ENCODE results near the gene SNX2. TPM values are rescaled to one million over a fixed set of nuclear protein-coding genes. Genes with fewer than 3 reads are reported as not detected.

The SNX2 gene
- total RNA-seq, 4 donors from 2014 or later, result 27.3 to 337 (median 69.6) TPM

DNA sequence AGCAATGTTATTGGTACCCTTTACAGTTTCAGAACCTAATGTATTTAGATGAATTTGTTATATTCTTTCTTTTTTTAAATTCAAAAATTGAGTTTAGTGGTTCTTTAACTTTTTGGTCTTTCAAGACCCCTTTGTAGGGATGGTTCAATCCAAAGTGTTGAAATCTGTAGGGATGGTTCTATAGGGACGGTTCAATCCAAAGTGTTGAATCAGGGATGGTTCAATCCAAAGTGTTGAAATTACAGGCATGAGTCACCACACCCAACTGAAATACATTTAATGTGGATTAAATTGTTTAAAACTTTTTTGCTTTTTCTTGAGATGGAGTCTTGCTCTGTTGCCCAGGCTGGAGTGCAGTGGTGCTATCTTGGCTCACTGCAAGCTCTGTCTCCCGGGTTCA, 30.6 kb downstream of the SNX2 start:
- TF ChIP-seq, protein P1, sequence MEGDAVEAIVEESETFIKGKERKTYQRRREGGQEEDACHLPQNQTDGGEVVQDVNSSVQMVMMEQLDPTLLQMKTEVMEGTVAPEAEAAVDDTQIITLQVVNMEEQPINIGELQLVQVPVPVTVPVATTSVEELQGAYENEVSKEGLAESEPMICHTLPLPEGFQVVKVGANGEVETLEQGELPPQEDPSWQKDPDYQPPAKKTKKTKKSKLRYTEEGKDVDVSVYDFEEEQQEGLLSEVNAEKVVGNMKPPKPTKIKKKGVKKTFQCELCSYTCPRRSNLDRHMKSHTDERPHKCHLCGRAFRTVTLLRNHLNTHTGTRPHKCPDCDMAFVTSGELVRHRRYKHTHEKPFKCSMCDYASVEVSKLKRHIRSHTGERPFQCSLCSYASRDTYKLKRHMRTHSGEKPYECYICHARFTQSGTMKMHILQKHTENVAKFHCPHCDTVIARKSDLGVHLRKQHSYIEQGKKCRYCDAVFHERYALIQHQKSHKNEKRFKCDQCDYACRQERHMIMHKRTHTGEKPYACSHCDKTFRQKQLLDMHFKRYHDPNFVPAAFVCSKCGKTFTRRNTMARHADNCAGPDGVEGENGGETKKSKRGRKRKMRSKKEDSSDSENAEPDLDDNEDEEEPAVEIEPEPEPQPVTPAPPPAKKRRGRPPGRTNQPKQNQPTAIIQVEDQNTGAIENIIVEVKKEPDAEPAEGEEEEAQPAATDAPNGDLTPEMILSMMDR (IDR thresholded peaks at IDR 0.05), result no peak
- TF ChIP-seq POLR2AphosphoS5 (IDR thresholded peaks at IDR 0.05) (no peak), POLR2A (IDR thresholded peaks at IDR 0.05) (no peak), EP300 (IDR thresholded peaks at IDR 0.05; ENCODE audit: low read depth) (no peak)
- intact Hi-C loops (cut with DNase I; ENCODE audit: low total_unique reads) (no loop called here), in situ Hi-C loops (cut with MboI; ENCODE audit: low pct_ligation_motif_present in 1 of 4, low pct_unique_long_range_greater_than_20kb in 1 of 4, low sequenced_read_pairs in 3 of 4) (no loop called here)
- Histone ChIP-seq H3K27me3 (no peaks in the 10 kb centered on the region), H3K4me1 (no peaks in the 10 kb centered on the region), H3K36me3 (peaks cover 0 to 52% (median 12%) of the 10 kb centered on the region in 4 donors), H3K4me3 (no peak overlapping the region), H3K9me3 (no peaks in the 10 kb centered on the region), H3K27ac (no peak overlapping the region)
- DNase-seq, result no peak
- 83 to 97% methylated on average over 1 to 2 of the region's 2 CpGs for WGBS, 2 donors (ENCODE audit: low coverage in 1 of 2)

DNA sequence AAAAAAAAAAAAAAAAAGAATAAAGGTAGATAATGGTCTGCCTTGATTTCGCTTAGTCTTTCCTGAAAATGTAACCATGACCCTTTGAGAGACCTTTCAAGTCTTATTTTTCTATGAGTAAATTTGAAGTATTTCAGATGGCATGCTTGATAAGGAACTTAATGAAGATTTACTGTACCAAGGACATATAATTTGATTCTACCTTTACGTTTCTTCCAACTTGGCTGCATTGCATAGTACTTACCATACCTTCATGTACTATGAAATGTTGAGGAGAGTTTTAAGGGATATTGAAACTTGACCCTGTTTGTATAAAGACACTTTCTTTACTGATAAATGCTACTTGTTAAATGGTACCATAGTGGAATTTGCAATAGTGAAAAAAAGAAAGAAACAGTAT, 35.5 kb downstream of the SNX2 start:
- in situ Hi-C loops (cut with MboI; ENCODE audit: low pct_ligation_motif_present in 1 of 4, low pct_unique_long_range_greater_than_20kb in 1 of 4, low sequenced_read_pairs in 3 of 4) (no loop called here), intact Hi-C loops (cut with DNase I; ENCODE audit: low total_unique reads) (no loop called here)
- no peaks in the 10 kb centered on the region for H3K4me1 ChIP-seq
- H3K9me3 ChIP-seq, result no peaks in the 10 kb centered on the region
- H3K27ac ChIP-seq, result no peak overlapping the region
- H3K4me3 ChIP-seq, result no peak overlapping the region
- peaks cover 0 to 23% (median 6%) of the 10 kb centered on the region in 4 donors for H3K36me3 ChIP-seq
- TF ChIP-seq, protein P1 (IDR thresholded peaks at IDR 0.05), result no peak
- TF ChIP-seq POLR2AphosphoS5 (IDR thresholded peaks at IDR 0.05) (no peak), EP300 (IDR thresholded peaks at IDR 0.05; ENCODE audit: low read depth) (no peak), POLR2A (IDR thresholded peaks at IDR 0.05) (no peak)
- no peak for DNase-seq
- 85 to 90% methylated on average over 2 of the region's 2 CpGs for WGBS, 2 donors (ENCODE audit: low coverage in 1 of 2)
- no peaks in the 10 kb centered on the region for H3K27me3 ChIP-seq

DNA sequence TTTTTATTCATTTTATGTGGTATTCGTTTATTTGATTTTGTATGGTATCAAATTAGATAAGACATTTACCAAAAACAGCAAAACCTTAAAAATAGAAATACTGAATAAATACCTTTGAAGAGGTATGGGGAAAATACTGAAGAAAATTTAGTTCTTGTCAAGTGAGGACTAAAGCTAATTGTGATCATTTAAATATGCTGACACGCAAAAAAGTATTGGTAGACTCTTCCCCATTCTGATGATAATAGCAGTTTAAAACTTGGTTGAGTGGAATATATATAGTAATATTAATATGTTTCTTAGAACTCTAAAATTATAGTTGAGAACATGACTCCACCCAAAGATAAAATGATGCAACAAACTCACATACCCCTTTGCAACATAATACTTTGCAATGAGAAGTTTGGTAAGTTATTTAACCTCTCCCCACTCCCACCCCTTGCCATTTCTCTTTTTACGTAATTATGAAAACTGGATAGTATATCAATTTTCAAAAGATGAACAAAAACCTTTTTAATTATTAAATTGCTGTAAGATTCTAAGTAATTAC, 40.4 kb downstream of the SNX2 start:
- Histone ChIP-seq H3K4me1 (no peaks in the 10 kb centered on the region), H3K4me3 (no peak overlapping the region), H3K9me3 (no peaks in the 10 kb centered on the region), H3K27me3 (no peaks in the 10 kb centered on the region), H3K36me3 (peaks cover 0 to 35% (median 2%) of the 10 kb centered on the region in 4 donors), H3K27ac (no peak overlapping the region)
- no peak for DNase-seq
- WGBS, 2 donors (ENCODE audit: low coverage in 1 of 2), result 97 to 98% methylated on average over 3 of the region's 3 CpGs
- in situ Hi-C loops (cut with MboI; ENCODE audit: low pct_ligation_motif_present in 1 of 4, low pct_unique_long_range_greater_than_20kb in 1 of 4, low sequenced_read_pairs in 3 of 4) (no loop called here), intact Hi-C loops (cut with DNase I; ENCODE audit: low total_unique reads) (no loop called here)
- TF ChIP-seq EP300 (IDR thresholded peaks at IDR 0.05; ENCODE audit: low read depth) (no peak), POLR2AphosphoS5 (IDR thresholded peaks at IDR 0.05) (no peak), POLR2A (IDR thresholded peaks at IDR 0.05) (no peak)
- TF ChIP-seq, protein P1 (IDR thresholded peaks at IDR 0.05), result no peak

DNA sequence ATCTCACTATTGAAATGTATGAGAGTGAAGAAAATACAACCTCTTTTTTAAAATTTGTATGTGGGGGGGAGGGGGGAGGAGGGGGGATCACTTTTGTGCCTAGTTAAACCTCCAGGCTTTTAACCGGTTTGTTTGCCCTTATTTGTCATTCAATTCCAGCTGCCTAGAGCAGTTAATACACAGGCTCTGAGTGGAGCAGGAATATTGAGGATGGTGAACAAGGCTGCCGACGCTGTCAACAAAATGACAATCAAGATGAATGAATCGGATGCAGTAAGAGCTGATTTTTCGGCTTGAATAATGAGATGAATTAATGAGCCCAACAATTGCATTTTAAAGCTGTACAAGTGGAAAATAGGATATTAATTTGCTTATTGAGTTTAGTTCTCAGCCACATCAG, 41.9 kb downstream of the SNX2 start:
- Histone ChIP-seq H3K27me3 (no peaks in the 10 kb centered on the region), H3K36me3 (peaks cover 0 to 49% (median 3%) of the 10 kb centered on the region in 4 donors), H3K4me3 (no peak overlapping the region), H3K27ac (no peak overlapping the region), H3K4me1 (no peaks in the 10 kb centered on the region), H3K9me3 (no peaks in the 10 kb centered on the region)
- intact Hi-C loops (cut with DNase I; ENCODE audit: low total_unique reads), result no loop called here
- in situ Hi-C loops (cut with MboI; ENCODE audit: low pct_ligation_motif_present in 1 of 4, low pct_unique_long_range_greater_than_20kb in 1 of 4, low sequenced_read_pairs in 3 of 4), result no loop called here
- no peak for DNase-seq
- TF ChIP-seq POLR2A (IDR thresholded peaks at IDR 0.05), result no peak
- TF ChIP-seq, protein P1 (IDR thresholded peaks at IDR 0.05), result no peak
- WGBS, 2 donors (ENCODE audit: low coverage in 1 of 2), result 84 to 88% methylated on average over 5 of the region's 5 CpGs
